HL-60/S4 treated with retinoic acid at 250 ng/mL for 4 days and 3 days (cell line): ENCODE measurements around the gene LIN37.
"Not testable (repeated sequence)": the region's sequence is repeated elsewhere in the genome, so short reads cannot be mapped to it uniquely, and the experiment has no call there.

Source experiments
- in situ Hi-C: fragments of 300-500 bp; cut with MboI; formaldehyde crosslinking; loops from 2 replicates; pipeline ENCODE4 v1.7.0; 2022; ENCODE audit warnings: low sequenced_read_pairs

Gene LIN37

GRCh38 chr19:35787227-35787799 lies 38.9 kb downstream of the LIN37 start:
- in situ Hi-C loops = no loop called here

- in situ Hi-C loops = no loop called here
Measured at GRCh38 chr19:35788205-35788960, 40.0 kb downstream of the LIN37 start.

GRCh38 chr19:35789195-35789977 lies 41.0 kb downstream of the LIN37 start:
- in situ Hi-C loops = no loop called here

- in situ Hi-C loops = no loop called here
Measured at GRCh38 chr19:35789978-35790944, 41.9 kb downstream of the LIN37 start.

GRCh38 chr19:35790981-35791813 lies 42.8 kb downstream of the LIN37 start:
- in situ Hi-C loops = no loop called here

GRCh38 chr19:35791814-35792279 lies 43.5 kb downstream of the LIN37 start:
- in situ Hi-C loops = no loop called here

- in situ Hi-C loops = no loop called here
Measured at GRCh38 chr19:35792312-35792711, 43.9 kb downstream of the LIN37 start.

GRCh38 chr19:35792888-35793287 lies 44.5 kb downstream of the LIN37 start:
- in situ Hi-C loops = no loop called here

GRCh38 chr19:35793381-35794165 lies 45.2 kb downstream of the LIN37 start:
- in situ Hi-C loops = no loop called here

- in situ Hi-C loops = not testable (repeated sequence)
Measured at GRCh38 chr19:35795564-35795963, 47.2 kb downstream of the LIN37 start.

- in situ Hi-C loops = no loop called here
Measured at GRCh38 chr19:35796645-35797542, 48.5 kb downstream of the LIN37 start.

- in situ Hi-C loops = no loop called here
Measured at GRCh38 chr19:35797663-35798062, 49.3 kb downstream of the LIN37 start.

- in situ Hi-C loops = no loop called here
Measured at GRCh38 chr19:35801828-35802227, 53.5 kb downstream of the LIN37 start.
